Large intestine (tissue), 3 donors: ENCODE measurements around the gene WFDC10A. TPM values are rescaled to one million over a fixed set of nuclear protein-coding genes. Genes with fewer than 3 reads are reported as not detected.
"Not testable (repeated sequence)": the region's sequence is repeated elsewhere in the genome, so short reads cannot be mapped to it uniquely, and the experiment has no call there.

Experiments
- DNase-seq, 2 donors: peaks; one replicate each; pipeline versions ENCODE4 v3.0.0 to v3.0.0-alpha.2; 2013
- H3K27ac ChIP-seq: one replicate; pipeline ENCODE4 v1.5.1; 2013; ENCODE audit warnings: low read length
- H3K27me3 ChIP-seq: 2 replicates; pipeline ENCODE4 v1.6.1; 2013; ENCODE audit warnings: low read length; ENCODE audit not compliant: control insufficient read depth, insufficient read depth
- H3K36me3 ChIP-seq: 2 replicates; pipeline ENCODE4 v1.6.1; 2013; ENCODE audit warnings: low read length; ENCODE audit not compliant: control insufficient read depth, insufficient read depth
- H3K4me1 ChIP-seq: one replicate; pipeline ENCODE4 v1.6.1; 2013; ENCODE audit warnings: low read length; ENCODE audit not compliant: control insufficient read depth, insufficient read depth
- H3K4me3 ChIP-seq: one replicate; pipeline ENCODE4 v1.5.1; 2013; ENCODE audit warnings: low read length
- H3K9me3 ChIP-seq: one replicate; pipeline ENCODE4 v1.6.1; 2013; ENCODE audit warnings: mild to moderate bottlenecking, low read depth, low read length, moderate library complexity; ENCODE audit not compliant: control insufficient read depth
- WGBS: methylation state at CpG from one replicate; pipeline ENCODE4 v1.1.5; 2013; ENCODE audit warnings: low lambda C conversion rate; ENCODE audit not compliant: insufficient coverage; 5-methylcytosine and 5-hydroxymethylcytosine counted together
- polyA plus RNA-seq: library from polyadenylated mRNA; unstranded; fragments of 120-200 nt; gene quantifications from one replicate; pipeline ENCODE4 v1.2.1, GENCODE V29; 2013

WFDC10A gene
- polyA plus RNA-seq, 1 donor = not detected

- 60% methylated on average over 2 of the region's 4 CpGs for WGBS
- H3K4me3 ChIP-seq = no peak overlapping the region
Measured at GRCh38 chr20:45611054-45611453, 18.5 kb upstream of the WFDC10A start.

GRCh38 chr20:45612314-45612713 is 17.2 kb upstream of the WFDC10A start:
- Histone ChIP-seq H3K4me3 (no peak overlapping the region), H3K27me3 (no peaks in the 10 kb centered on the region), H3K9me3 (no peaks in the 10 kb centered on the region)

More at GRCh38 chr20:45611054-45611453, 18.5 kb upstream of the WFDC10A start:
- no peaks in the 10 kb centered on the region for H3K9me3 ChIP-seq
- DNase-seq = no peak
- no peak overlapping the region for H3K27ac ChIP-seq
- no peaks in the 10 kb centered on the region for H3K27me3 ChIP-seq
- no peaks in the 10 kb centered on the region for H3K36me3 ChIP-seq
- H3K4me1 ChIP-seq = no peaks in the 10 kb centered on the region

GRCh38 chr20:45617591-45617990 is 11.9 kb upstream of the WFDC10A start:
- Histone ChIP-seq H3K27ac (no peak overlapping the region), H3K36me3 (no peaks in the 10 kb centered on the region), H3K4me1 (no peaks in the 10 kb centered on the region), H3K4me3 (no peak overlapping the region), H3K9me3 (no peaks in the 10 kb centered on the region), H3K27me3 (no peaks in the 10 kb centered on the region)
- no peak for DNase-seq
- WGBS = no CpG with 5 or more reads among the region's 2 CpGs

More at GRCh38 chr20:45612314-45612713, 17.2 kb upstream of the WFDC10A start:
- no peaks in the 10 kb centered on the region for H3K4me1 ChIP-seq
- no peaks in the 10 kb centered on the region for H3K36me3 ChIP-seq
- no peak for DNase-seq
- H3K27ac ChIP-seq = no peak overlapping the region

GRCh38 chr20:45621593-45621992 is 7.9 kb upstream of the WFDC10A start:
- Histone ChIP-seq H3K27me3 (no peaks in the 10 kb centered on the region), H3K4me3 (no peak overlapping the region), H3K36me3 (no peaks in the 10 kb centered on the region), H3K27ac (no peak overlapping the region), H3K4me1 (no peaks in the 10 kb centered on the region), H3K9me3 (no peaks in the 10 kb centered on the region)
- 50% methylated on average over 1 of the region's 2 CpGs for WGBS
- peak; percentile 67 to 90 for DNase-seq

GRCh38 chr20:45626540-45626939 is 3.0 kb upstream of the WFDC10A start:
- no peaks in the 10 kb centered on the region for H3K4me1 ChIP-seq
- no peak for DNase-seq
- H3K36me3 ChIP-seq = no peaks in the 10 kb centered on the region
- H3K27me3 ChIP-seq = no peaks in the 10 kb centered on the region
- WGBS = 80% methylated on average over 1 of the region's 2 CpGs
- H3K4me3 ChIP-seq = no peak overlapping the region
- no peak overlapping the region for H3K27ac ChIP-seq
- H3K9me3 ChIP-seq = no peaks in the 10 kb centered on the region

- Histone ChIP-seq H3K4me1 (no peaks in the 10 kb centered on the region), H3K27me3 (no peaks in the 10 kb centered on the region), H3K4me3 (no peak overlapping the region), H3K36me3 (no peaks in the 10 kb centered on the region), H3K9me3 (no peaks in the 10 kb centered on the region), H3K27ac (no peak overlapping the region)
- DNase-seq = no peak
Measured at GRCh38 chr20:45630371-45630770, 832 bp downstream of the WFDC10A start.

GRCh38 chr20:45631184-45631583 is 1.6 kb downstream of the WFDC10A start, which contains the start of gene WFDC9:
TSS of gene WFDC9 (minus strand) at chr20:45631284. CDS start at chr20:45610181, 21,103 bp downstream.
- Histone ChIP-seq H3K36me3 (no peaks in the 10 kb centered on the region), H3K4me1 (no peaks in the 10 kb centered on the region), H3K4me3 (no peak within 1 kb of the TSS), H3K27ac (no peak within 1 kb of the TSS), H3K9me3 (no peaks in the 10 kb centered on the region), H3K27me3 (no peaks in the 10 kb centered on the region)
- 100% methylated on average over 1 of the region's 4 CpGs for WGBS
- no peak for DNase-seq

- no peak for DNase-seq
- no peak overlapping the region for H3K27ac ChIP-seq
- H3K27me3 ChIP-seq = no peaks in the 10 kb centered on the region
- H3K4me1 ChIP-seq = no peaks in the 10 kb centered on the region
- WGBS = no CpG with 5 or more reads among the region's 1 CpG
- H3K36me3 ChIP-seq = no peaks in the 10 kb centered on the region
- no peaks in the 10 kb centered on the region for H3K9me3 ChIP-seq
- H3K4me3 ChIP-seq = no peak overlapping the region
Measured at GRCh38 chr20:45636513-45636912, 7.0 kb downstream of the WFDC10A start.

GRCh38 chr20:45639687-45640086 is 10.1 kb downstream of the WFDC10A start:
- no peaks in the 10 kb centered on the region for H3K27me3 ChIP-seq
- 87% methylated on average over 3 of the region's 5 CpGs for WGBS
- DNase-seq = no peak

GRCh38 chr20:45641076-45641475 is 11.5 kb downstream of the WFDC10A start:
- not testable (repeated sequence) for H3K4me1 ChIP-seq, H3K4me3 ChIP-seq, H3K27me3 ChIP-seq, H3K36me3 ChIP-seq, H3K27ac ChIP-seq, DNase-seq, H3K9me3 ChIP-seq
- WGBS = no CpG with 5 or more reads among the region's 24 CpGs

More at GRCh38 chr20:45639687-45640086, 10.1 kb downstream of the WFDC10A start:
- no peaks in the 10 kb centered on the region for H3K4me1 ChIP-seq
- no peak overlapping the region for H3K27ac ChIP-seq
- no peak overlapping the region for H3K4me3 ChIP-seq
- no peaks in the 10 kb centered on the region for H3K9me3 ChIP-seq
- no peaks in the 10 kb centered on the region for H3K36me3 ChIP-seq

GRCh38 chr20:45645869-45646268 is 16.3 kb downstream of the WFDC10A start:
- H3K4me1 ChIP-seq, H3K4me3 ChIP-seq, H3K27me3 ChIP-seq, DNase-seq, H3K36me3 ChIP-seq, H3K9me3 ChIP-seq, H3K27ac ChIP-seq: not testable (repeated sequence)
- no CpG with 5 or more reads among the region's 28 CpGs for WGBS
